Astrocyte (in vitro differentiated cells and primary cell): Measurements from ENCODE around the gene PPT2.

ENCODE experiments used
- CTCF ChIP-seq: IDR thresholded peaks from 2 replicates; pipeline ENCODE4 v1.5.1; 2011; ENCODE audit warnings: low read depth, mild to moderate bottlenecking, inconsistent platforms, low read length, moderate library complexity; ENCODE audit not compliant: insufficient read depth
- EZH2 ChIP-seq: IDR thresholded peaks from 2 replicates; pipeline ENCODE4 v1.6.1; 2012; ENCODE audit warnings: mild to moderate bottlenecking, low read length, inconsistent platforms; ENCODE audit not compliant: insufficient read depth

GRCh38 chr6:32116674-32117073 lies 37.3 kb upstream of the PPT2 start:
- TF ChIP-seq EZH2: no peak
- TF ChIP-seq CTCF: peak; percentile 38
